HUES48 (cell line): ENCODE results near the gene LETM1.

Experiments used
- H3K27ac ChIP-seq: one replicate; pipeline ENCODE4 v1.7.0; 2013; ENCODE audit warnings: low read depth, low read length, inconsistent platforms
- H3K27me3 ChIP-seq: 2 replicates; pipeline ENCODE4 v1.6.1; 2013; ENCODE audit warnings: mild to moderate bottlenecking, low read length; ENCODE audit not compliant: control insufficient read depth, insufficient read depth
- H3K36me3 ChIP-seq: 2 replicates; pipeline ENCODE4 v1.6.1; 2013; ENCODE audit warnings: low read length; ENCODE audit not compliant: control insufficient read depth, insufficient read depth
- H3K4me1 ChIP-seq: 2 replicates; pipeline ENCODE4 v1.6.1; 2013; ENCODE audit warnings: mild to moderate bottlenecking, low read length; ENCODE audit not compliant: control insufficient read depth, insufficient read depth
- H3K4me3 ChIP-seq: 2 replicates; pipeline ENCODE4 v1.5.1; 2013; ENCODE audit warnings: mild to moderate bottlenecking, low read depth, low read length
- H3K9ac ChIP-seq: 2 replicates; pipeline ENCODE4 v1.6.1; 2013; ENCODE audit warnings: mild to moderate bottlenecking, low read depth, low read length, moderate library complexity
- H3K9me3 ChIP-seq: 2 replicates; pipeline ENCODE4 v1.6.1; 2013; ENCODE audit warnings: low read length; ENCODE audit not compliant: control insufficient read depth, insufficient read depth

Gene LETM1

DNA sequence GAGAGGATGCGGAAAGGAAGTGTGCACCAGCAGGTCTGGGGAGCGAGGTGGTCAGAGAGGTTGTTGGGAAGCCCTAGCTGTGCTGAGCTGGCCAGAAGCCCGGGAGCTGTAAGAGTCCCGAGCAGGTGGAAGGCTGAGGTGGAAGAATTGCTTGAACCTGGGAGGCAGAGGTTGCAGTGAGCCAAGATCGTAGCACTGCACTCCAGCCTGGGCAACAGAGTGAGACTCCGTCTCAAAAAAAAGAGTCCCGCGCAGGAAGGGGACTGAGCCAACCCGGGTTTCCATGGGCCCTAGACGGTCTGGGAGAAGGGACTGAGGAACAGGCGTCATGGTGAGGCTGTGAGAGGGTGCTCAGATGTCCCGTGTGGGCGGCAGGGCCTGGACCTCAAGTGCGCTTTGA, 75.5 kb downstream of the LETM1 start:
- Histone ChIP-seq H3K4me1 (peaks cover 23% of the 10 kb centered on the region), H3K9ac (no peak overlapping the region), H3K27me3 (no peaks in the 10 kb centered on the region), H3K9me3 (no peaks in the 10 kb centered on the region), H3K27ac (no peak overlapping the region), H3K36me3 (no peaks in the 10 kb centered on the region), H3K4me3 (no peak overlapping the region)

DNA sequence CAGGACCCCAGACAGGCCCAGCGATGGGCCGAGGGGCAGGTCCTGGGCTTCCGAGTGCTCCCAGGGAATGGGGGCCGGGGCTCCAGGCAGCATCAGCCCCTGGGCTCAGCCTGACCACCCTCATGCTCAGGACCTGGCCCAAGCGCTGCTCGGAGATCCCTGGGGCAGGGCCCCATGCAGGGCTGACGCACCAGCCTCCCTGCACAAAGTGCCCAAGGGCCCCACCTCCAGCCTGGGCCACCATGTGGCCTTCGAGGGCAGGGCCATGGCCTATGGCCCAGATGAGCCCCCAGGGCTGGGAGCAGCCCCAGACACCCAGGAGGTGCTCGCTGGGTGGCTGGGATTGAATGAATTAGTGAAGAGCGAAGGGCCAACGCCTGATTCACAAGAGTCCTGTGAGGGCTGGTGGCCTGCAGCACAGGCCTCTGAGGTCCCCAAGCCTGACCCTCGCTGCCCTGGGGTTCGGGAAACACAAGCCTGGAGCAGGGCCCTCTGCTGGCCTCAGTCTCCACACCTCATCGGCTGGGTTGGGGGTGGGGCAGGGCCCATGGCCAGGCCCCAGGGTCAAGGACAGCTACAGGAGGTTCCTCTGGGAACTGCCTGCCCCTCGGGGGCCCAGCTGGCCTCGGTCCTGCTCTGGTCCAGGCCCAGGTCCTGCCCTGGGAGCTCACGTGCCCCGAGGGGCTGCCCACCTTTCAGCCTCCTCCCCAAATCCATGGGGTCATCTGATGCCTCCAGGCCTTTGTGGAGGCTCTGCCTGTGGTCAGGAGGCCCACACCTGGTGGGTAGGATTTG, 76.2 kb downstream of the LETM1 start:
- Histone ChIP-seq H3K9ac (no peak overlapping the region), H3K36me3 (no peaks in the 10 kb centered on the region), H3K4me3 (no peak overlapping the region), H3K27me3 (no peaks in the 10 kb centered on the region), H3K27ac (no peak overlapping the region), H3K4me1 (peaks cover 23% of the 10 kb centered on the region), H3K9me3 (no peaks in the 10 kb centered on the region)

DNA sequence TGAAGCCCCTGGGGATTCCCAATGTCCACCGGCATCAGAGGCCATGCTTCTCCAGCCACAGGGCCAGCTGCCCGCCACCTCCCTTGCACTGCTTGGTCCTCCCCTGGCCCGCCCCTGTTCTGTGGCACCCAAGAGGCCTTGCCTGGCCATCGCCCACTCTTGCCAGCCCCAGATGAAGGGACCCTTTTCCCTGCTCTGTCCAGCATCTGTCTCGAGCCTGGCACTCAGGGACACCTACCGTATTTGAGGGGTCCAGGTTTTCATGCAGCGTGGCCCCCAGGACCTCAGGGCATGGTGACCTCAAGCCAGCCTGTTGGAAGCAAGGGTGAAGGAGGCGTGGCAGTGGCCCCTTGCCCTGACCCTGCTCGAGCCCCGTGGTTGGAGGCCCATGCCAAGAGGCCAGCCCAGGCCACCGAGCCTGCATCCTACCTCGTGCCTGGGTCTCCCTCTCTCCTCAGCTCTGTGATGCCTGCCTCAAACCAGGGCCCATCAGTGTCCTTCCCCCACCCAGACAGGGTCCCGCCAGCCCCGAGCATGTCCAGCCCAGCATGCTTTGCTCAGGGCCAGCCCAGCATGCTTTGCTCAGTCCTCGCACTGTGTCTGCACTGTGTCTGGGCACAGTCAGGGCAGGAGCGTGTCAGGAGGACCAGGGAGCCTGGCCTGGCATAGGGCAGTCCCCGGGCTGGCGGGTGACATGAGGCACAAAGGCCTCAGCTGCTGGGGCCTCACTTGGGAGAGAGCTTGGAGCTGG, 77.1 kb downstream of the LETM1 start:
- Histone ChIP-seq H3K27me3 (no peaks in the 10 kb centered on the region), H3K4me3 (no peak overlapping the region), H3K9ac (no peak overlapping the region), H3K27ac (peak overlapping the region; percentile 84), H3K4me1 (peaks cover 23% of the 10 kb centered on the region), H3K9me3 (no peaks in the 10 kb centered on the region), H3K36me3 (no peaks in the 10 kb centered on the region)

GRCh38 chr4:1777822-1778641, 77.9 kb downstream of the LETM1 start:
- no peaks in the 10 kb centered on the region for H3K9me3 ChIP-seq
- H3K9ac ChIP-seq, result no peak overlapping the region
- peaks cover 23% of the 10 kb centered on the region for H3K4me1 ChIP-seq
- no peaks in the 10 kb centered on the region for H3K27me3 ChIP-seq
- no peak overlapping the region; the same call in 1 of the 2 replicates for H3K4me3 ChIP-seq
- no peaks in the 10 kb centered on the region for H3K36me3 ChIP-seq
- peak overlapping the region; percentile 84 for H3K27ac ChIP-seq

GRCh38 chr4:1776521-1777161, 79.3 kb downstream of the LETM1 start:
- H3K4me3 ChIP-seq, result no peak overlapping the region
- peaks cover 23% of the 10 kb centered on the region for H3K4me1 ChIP-seq
- no peak overlapping the region for H3K9ac ChIP-seq
- H3K27me3 ChIP-seq, result no peaks in the 10 kb centered on the region
- no peaks in the 10 kb centered on the region for H3K36me3 ChIP-seq
- H3K27ac ChIP-seq, result no peak overlapping the region
- H3K9me3 ChIP-seq, result no peaks in the 10 kb centered on the region

DNA sequence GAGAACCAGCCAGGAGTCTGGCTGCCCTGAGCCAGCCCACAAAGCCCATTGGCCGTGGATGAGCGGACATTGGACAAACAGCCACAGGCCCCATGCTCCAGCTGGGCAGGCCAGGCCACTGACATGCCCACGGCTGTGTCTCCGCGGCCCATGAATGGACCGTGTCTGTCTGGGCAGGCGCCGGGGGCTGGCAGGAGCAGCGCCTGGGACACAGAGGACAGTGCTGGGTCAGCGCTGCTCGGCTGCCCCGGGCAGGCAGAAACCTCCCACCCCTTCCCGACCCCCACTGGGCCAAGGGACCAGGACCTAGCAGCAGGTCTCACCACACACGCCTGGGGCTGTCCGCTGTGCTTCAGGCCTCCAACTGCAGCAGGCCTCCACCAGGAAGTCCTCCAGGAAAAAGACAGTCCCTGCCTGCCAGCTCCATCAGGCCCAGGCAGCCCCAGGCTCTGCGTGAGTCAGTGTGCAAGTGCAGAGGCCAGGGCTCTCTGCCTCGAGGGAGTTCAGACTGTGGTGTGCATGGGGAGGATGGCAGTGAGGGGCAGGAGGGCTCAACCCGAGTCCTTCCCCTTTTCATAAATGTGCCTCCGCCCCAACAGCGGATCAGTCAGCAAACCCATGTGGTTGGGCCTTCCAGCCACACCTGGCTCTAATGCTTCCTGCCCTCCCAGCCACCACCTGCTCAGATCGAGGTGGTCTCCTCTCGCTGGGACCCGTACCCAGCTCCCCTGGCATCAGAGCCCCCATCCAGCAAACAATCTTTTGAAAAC, 80.0 kb downstream of the LETM1 start:
- H3K27me3 ChIP-seq, result no peaks in the 10 kb centered on the region
- no peak overlapping the region for H3K27ac ChIP-seq
- no peaks in the 10 kb centered on the region for H3K36me3 ChIP-seq
- H3K4me1 ChIP-seq, result peaks cover 23% of the 10 kb centered on the region
- H3K4me3 ChIP-seq, result no peak overlapping the region
- no peak overlapping the region for H3K9ac ChIP-seq
- H3K9me3 ChIP-seq, result no peaks in the 10 kb centered on the region

- peaks cover 17% of the 10 kb centered on the region for H3K4me1 ChIP-seq
- H3K9ac ChIP-seq, result no peak overlapping the region
- H3K27ac ChIP-seq, result no peak overlapping the region
- no peaks in the 10 kb centered on the region for H3K36me3 ChIP-seq
- H3K4me3 ChIP-seq, result no peak overlapping the region
- peaks cover 8% of the 10 kb centered on the region; the same call in 1 of the 2 replicates for H3K27me3 ChIP-seq
- H3K9me3 ChIP-seq, result no peaks in the 10 kb centered on the region
Measured at GRCh38 chr4:1773754-1774153, 82.2 kb downstream of the LETM1 start.

DNA sequence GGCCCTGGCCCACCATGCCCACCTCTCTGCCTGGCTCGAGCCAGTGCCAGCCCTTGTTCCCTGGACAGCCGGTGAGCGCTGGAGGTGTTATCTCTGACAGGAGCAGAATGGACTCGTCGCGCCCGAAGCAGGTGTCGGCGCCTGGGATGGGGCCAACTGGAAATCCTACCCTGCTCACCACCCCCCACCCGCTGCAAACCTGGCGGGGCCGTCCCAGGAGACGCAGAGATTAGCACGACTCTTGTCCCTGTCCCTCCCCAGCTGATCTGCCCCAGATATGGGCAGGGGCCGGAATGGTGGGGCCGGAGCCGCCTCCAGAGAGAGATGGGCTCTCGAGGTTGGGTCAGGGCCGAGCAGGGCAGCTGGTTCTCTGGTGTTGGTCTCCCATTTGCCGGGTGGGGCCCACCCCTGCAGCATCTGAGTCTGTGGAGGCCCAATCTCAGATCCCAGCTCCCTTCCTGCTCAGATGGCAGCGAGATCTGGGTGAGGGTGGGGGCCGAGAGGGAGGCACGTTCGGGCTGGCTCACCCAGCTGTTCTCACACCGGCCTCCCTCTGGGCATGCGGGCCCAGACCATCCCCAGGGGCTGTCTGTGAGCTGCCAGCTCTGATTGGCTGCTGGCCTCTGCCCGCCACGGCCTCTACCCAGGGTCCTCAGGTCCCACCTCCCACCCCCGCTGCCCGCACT, 83.0 kb downstream of the LETM1 start:
- peaks cover 19% of the 10 kb centered on the region for H3K4me1 ChIP-seq

GRCh38 chr4:1771555-1772305, 84.2 kb downstream of the LETM1 start:
- Histone ChIP-seq H3K9me3 (no peaks in the 10 kb centered on the region), H3K4me3 (no peak overlapping the region), H3K9ac (no peak overlapping the region), H3K4me1 (peaks cover 11% of the 10 kb centered on the region), H3K27me3 (peaks cover 8% of the 10 kb centered on the region; the same call in 1 of the 2 replicates), H3K36me3 (no peaks in the 10 kb centered on the region), H3K27ac (no peak overlapping the region)

More for the DNA sequence above, 83.0 kb downstream of the LETM1 start:
- no peak overlapping the region for H3K9ac ChIP-seq
- H3K9me3 ChIP-seq, result no peaks in the 10 kb centered on the region
- H3K27ac ChIP-seq, result no peak overlapping the region
- H3K4me3 ChIP-seq, result no peak overlapping the region
- H3K27me3 ChIP-seq, result peaks cover 8% of the 10 kb centered on the region; the same call in 1 of the 2 replicates
- H3K36me3 ChIP-seq, result no peaks in the 10 kb centered on the region
